ENCODE results near the gene TLK2.
"Not testable (repeated sequence)": the region's sequence is repeated elsewhere in the genome, so short reads cannot be mapped to it uniquely, and the experiment has no call there.

DNA sequence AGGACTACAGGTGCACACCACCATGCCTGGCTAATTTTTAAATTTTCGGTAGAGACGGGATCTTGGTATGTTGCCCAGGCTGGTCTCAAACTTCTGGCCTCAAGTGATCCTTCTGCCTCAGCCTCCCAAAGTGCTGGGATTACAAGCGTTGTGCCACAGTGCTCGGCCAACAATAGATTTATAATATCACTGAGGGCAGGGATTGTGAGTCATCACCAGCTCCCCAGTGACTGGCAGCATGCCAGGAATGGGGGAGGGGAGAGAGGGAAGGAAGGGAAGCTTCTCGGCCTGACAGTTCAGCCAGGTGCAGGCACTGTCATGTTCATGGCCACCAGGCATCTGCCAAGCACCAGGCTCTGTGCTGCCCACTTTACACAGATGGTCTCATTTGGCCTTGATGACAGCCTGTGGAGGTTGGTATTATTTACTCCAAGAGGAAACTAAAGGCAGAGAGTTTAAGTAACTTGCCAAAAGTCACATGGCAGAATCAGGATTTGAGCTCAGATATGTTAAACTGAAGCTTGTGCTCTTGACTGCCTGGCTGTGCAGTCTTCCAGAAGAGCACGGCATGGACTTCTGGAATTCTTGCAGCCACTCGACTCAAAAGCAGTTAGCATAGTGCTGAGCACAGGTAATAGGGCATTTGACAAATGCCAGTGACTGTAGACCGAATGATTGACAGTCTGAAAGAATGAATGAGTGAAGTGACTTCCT lies 7.8 kb upstream of the TLK2 start:
- TF ChIP-seq, protein P1, sequence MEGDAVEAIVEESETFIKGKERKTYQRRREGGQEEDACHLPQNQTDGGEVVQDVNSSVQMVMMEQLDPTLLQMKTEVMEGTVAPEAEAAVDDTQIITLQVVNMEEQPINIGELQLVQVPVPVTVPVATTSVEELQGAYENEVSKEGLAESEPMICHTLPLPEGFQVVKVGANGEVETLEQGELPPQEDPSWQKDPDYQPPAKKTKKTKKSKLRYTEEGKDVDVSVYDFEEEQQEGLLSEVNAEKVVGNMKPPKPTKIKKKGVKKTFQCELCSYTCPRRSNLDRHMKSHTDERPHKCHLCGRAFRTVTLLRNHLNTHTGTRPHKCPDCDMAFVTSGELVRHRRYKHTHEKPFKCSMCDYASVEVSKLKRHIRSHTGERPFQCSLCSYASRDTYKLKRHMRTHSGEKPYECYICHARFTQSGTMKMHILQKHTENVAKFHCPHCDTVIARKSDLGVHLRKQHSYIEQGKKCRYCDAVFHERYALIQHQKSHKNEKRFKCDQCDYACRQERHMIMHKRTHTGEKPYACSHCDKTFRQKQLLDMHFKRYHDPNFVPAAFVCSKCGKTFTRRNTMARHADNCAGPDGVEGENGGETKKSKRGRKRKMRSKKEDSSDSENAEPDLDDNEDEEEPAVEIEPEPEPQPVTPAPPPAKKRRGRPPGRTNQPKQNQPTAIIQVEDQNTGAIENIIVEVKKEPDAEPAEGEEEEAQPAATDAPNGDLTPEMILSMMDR (IDR thresholded peaks at IDR 0.05), result not testable (repeated sequence)
- TF ChIP-seq PHF8 (IDR thresholded peaks at IDR 0.05; ENCODE audit: borderline replicate concordance, low read depth); NR3C1 (IDR thresholded peaks at IDR 0.05); MAFK (IDR thresholded peaks at IDR 0.05; ENCODE audit: partially characterized antibody); POLR2A (IDR thresholded peaks at IDR 0.05; ENCODE audit: low read length): not testable (repeated sequence)
- TF ChIP-seq, protein P2, sequence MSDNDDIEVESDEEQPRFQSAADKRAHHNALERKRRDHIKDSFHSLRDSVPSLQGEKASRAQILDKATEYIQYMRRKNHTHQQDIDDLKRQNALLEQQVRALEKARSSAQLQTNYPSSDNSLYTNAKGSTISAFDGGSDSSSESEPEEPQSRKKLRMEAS (IDR thresholded peaks at IDR 0.05), result peak; percentile 54; the same call in 1 of the 2 replicates
